GM12878 (cell line): ENCODE measurements around the gene GPC3. TPM values are rescaled to one million over a fixed set of nuclear protein-coding genes. Genes with fewer than 3 reads are reported as not detected.

Experiments
- ATAC-seq: fragments of 200-7000 bp; cut with Tn5 transposase; 3 replicates; pipeline ENCODE4 v1.9.1; 2020; ENCODE audit warnings: mild to moderate bottlenecking, moderate library complexity
- BruUV-seq: library from RNA; stranded (reverse); fragments of 400-500 nt; replicated peaks from 2 replicates; lab custom pipeline; 2021; lab: Mats Ljungman, UMichigan
- CTCF ChIA-PET: fragments of 300-600 bp; sonication (Branson Sonifier 250); formaldehyde crosslinking; extraction: SDS; loops from one replicate; lab custom pipeline; 2021; ENCODE audit warnings: inconsistent platforms; lab: Yijun Ruan, JAX
- POLR2A ChIA-PET: fragments of 350-600 bp; formaldehyde crosslinking; extraction: SDS; loops from one replicate; lab custom pipeline; 2021; ENCODE audit warnings: inconsistent platforms; lab: Charles Lee
- RAD21 ChIA-PET: fragments of 300-600 bp; sonication (Branson Sonifier 250); formaldehyde crosslinking; loops from one replicate; lab custom pipeline; 2023; ENCODE audit warnings: antibody characterized with exemption; ENCODE audit not compliant: unreplicated experiment; lab: Charles Lee
- SMC1A ChIA-PET: fragments of 300-600 bp; sonication (Branson Sonifier 250); formaldehyde crosslinking; loops from one replicate; lab custom pipeline; 2023; ENCODE audit not compliant: unreplicated experiment, uncharacterized antibody; lab: Charles Lee
- DNase-seq: peaks from one replicate; pipeline ENCODE4 v3.0.0-alpha.2; 2011; ENCODE audit warnings: low read depth, low spot score
- FAIRE-seq: peaks from 3 replicates; lab custom pipeline; 2011; peaks lifted over from hg19 to GRCh38; lab: Jason Lieb, UNC
- H2AFZ ChIP-seq: 2 replicates; pipeline ENCODE4 v1.6.0; 2011; ENCODE audit warnings: low read depth, low read length, control low read depth; ENCODE audit not compliant: control insufficient read depth
- H3K27ac ChIP-seq: 2 replicates; pipeline ENCODE4 v1.5.1; 2011; ENCODE audit warnings: control low read depth; ENCODE audit not compliant: control insufficient read depth, insufficient read depth
- H3K27me3 ChIP-seq, 2 experiments: replicated peaks in 1 of 2; 2 replicates each; pipeline versions ENCODE4 v1.6.0 to v1.6.1; 2011; ENCODE audit warnings: low read length in 1 of 2; ENCODE audit not compliant: control insufficient read depth in 2 of 2, insufficient read depth in 2 of 2
- H3K36me3 ChIP-seq, 2 experiments: 2 replicates each; pipeline ENCODE4 v1.5.1; 2011; ENCODE audit warnings: low read length in 1 of 2; ENCODE audit not compliant: control insufficient read depth in 2 of 2, insufficient read depth in 2 of 2
- H3K4me1 ChIP-seq: 2 replicates; pipeline ENCODE4 v1.6.1; 2011; ENCODE audit warnings: mild to moderate bottlenecking, low read length, moderate library complexity, mixed read lengths; ENCODE audit not compliant: control insufficient read depth, insufficient read depth
- H3K4me2 ChIP-seq: 2 replicates; pipeline ENCODE4 v1.6.0; 2011; ENCODE audit warnings: control low read depth; ENCODE audit not compliant: control insufficient read depth, insufficient read depth
- H3K4me3 ChIP-seq: fragments of 200-600 bp; sonication (generic); 2 replicates; pipeline ENCODE4 v1.5.1; 2016
- H3K79me2 ChIP-seq: 2 replicates; pipeline ENCODE4 v1.6.0; 2011; ENCODE audit warnings: low read length; ENCODE audit not compliant: control insufficient read depth, insufficient read depth
- H3K9ac ChIP-seq: 2 replicates; pipeline ENCODE4 v1.8.0; 2011; ENCODE audit warnings: low read length, control low read depth, mixed read lengths; ENCODE audit not compliant: control insufficient read depth, insufficient read depth
- H3K9me3 ChIP-seq: replicated peaks from 3 replicates; pipeline ENCODE4 v1.5.1; 2011; ENCODE audit warnings: mild to moderate bottlenecking, low read length; ENCODE audit not compliant: control insufficient read depth, insufficient read depth
- H4K20me1 ChIP-seq: 2 replicates; pipeline ENCODE4 v1.6.0; 2011; ENCODE audit not compliant: control insufficient read depth, insufficient read depth
- ATF2 ChIP-seq: IDR thresholded peaks from 2 replicates; pipeline ENCODE4 v1.6.1; 2012; ENCODE audit warnings: low read length, inconsistent platforms
- ATF3 ChIP-seq: IDR thresholded peaks from 2 replicates; pipeline ENCODE4 v1.6.1; 2011; ENCODE audit warnings: low read depth, mild to moderate bottlenecking, low read length, moderate library complexity, borderline replicate concordance; ENCODE audit errors: extremely low read depth
- BACH1 ChIP-seq: fragments of 450-650 bp; IDR thresholded peaks from 2 replicates; pipeline ENCODE4 v1.6.1; 2017; ENCODE audit warnings: mild to moderate bottlenecking, borderline replicate concordance
- BHLHE40 ChIP-seq, 2 experiments: fragments of 450-650 bp in 1 of 2; IDR thresholded peaks; 2 replicates each; pipeline ENCODE4 v1.6.1; 2011 to 2017; ENCODE audit warnings: low read depth in 2 of 2, borderline replicate concordance in 1 of 2, improper control_type of control experiment in 1 of 2, low read length in 1 of 2, mild to moderate bottlenecking in 1 of 2
- CBFB ChIP-seq: IDR thresholded peaks from 2 replicates; pipeline ENCODE4 v1.6.1; 2016; ENCODE audit warnings: antibody characterized with exemption, low read depth
- EED ChIP-seq: sonication (generic); IDR thresholded peaks from 2 replicates; pipeline ENCODE4 v1.6.1; 2016; ENCODE audit warnings: antibody characterized with exemption, low read depth
- EGR1 ChIP-seq, 2 experiments: IDR thresholded peaks; 1 replicate in 1 of 2; 2 replicates in 1 of 2; pipeline ENCODE4 v1.6.1; 2011 to 2012; ENCODE audit warnings: low read depth in 2 of 2, low read length in 2 of 2, borderline replicate concordance in 1 of 2, mild to moderate bottlenecking in 1 of 2, moderate library complexity in 1 of 2
- EP300 ChIP-seq, 2 experiments: fragments of 150-350 bp in 1 of 2; IDR thresholded peaks; 2 replicates each; pipeline ENCODE4 v1.6.1; 2011 to 2012; ENCODE audit warnings: low read depth in 2 of 2, low read length in 2 of 2, borderline replicate concordance in 1 of 2, improper control_type of control experiment in 1 of 2, inconsistent platforms in 1 of 2; ENCODE audit not compliant: control insufficient read depth in 1 of 2
- FOXM1 ChIP-seq: IDR thresholded peaks from 2 replicates; pipeline ENCODE4 v1.6.1; 2012; ENCODE audit warnings: low read depth, mild to moderate bottlenecking, inconsistent platforms, low read length, moderate library complexity
- MAX ChIP-seq: IDR thresholded peaks from 2 replicates; pipeline ENCODE4 v1.6.1; 2012; ENCODE audit warnings: low read depth, low read length, improper control_type of control experiment
- NFYA ChIP-seq: IDR thresholded peaks from 2 replicates; pipeline ENCODE4 v1.6.1; 2011; ENCODE audit warnings: low read depth, mild to moderate bottlenecking, low read length, improper control_type of control experiment, borderline replicate concordance
- NR2F1 ChIP-seq: fragments of 450-650 bp; conservative IDR thresholded peaks from 2 replicates; pipeline ENCODE4 v1.6.1; 2017; ENCODE audit warnings: mild to moderate bottlenecking
- SMC3 ChIP-seq: IDR thresholded peaks from 2 replicates; pipeline ENCODE4 v1.6.1; 2011; ENCODE audit warnings: low read length, improper control_type of control experiment, borderline replicate concordance
- TCF3 ChIP-seq: IDR thresholded peaks from 2 replicates; pipeline ENCODE4 v1.6.1; 2012; ENCODE audit warnings: low read depth, mild to moderate bottlenecking, low read length, borderline replicate concordance; ENCODE audit not compliant: insufficient read depth
- ZNF274 ChIP-seq: IDR thresholded peaks from one replicate; pipeline ENCODE4 v1.8.0; 2011; ENCODE audit not compliant: insufficient read length, insufficient read depth
- ZSCAN29 ChIP-seq: fragments of 450-650 bp; IDR thresholded peaks from 2 replicates; pipeline ENCODE4 v1.6.1; 2017; ENCODE audit warnings: mild to moderate bottlenecking, moderate library complexity
- WGBS: methylation state at CpG from one replicate; pipeline ENCODE4 v1.1.6; 2016; ENCODE audit warnings: low lambda C conversion rate; ENCODE audit not compliant: insufficient replicate concordance, insufficient coverage; ENCODE audit errors: missing lambda C conversion rate; 5-methylcytosine and 5-hydroxymethylcytosine counted together
- in situ Hi-C: fragments of 300-500 bp; cut with MboI; formaldehyde crosslinking; loops from 9 replicates; pipeline ENCODE4 v1.14.3; 2018; ENCODE audit warnings: mixed read lengths
- intact Hi-C: fragments of 100-400 bp; cut with micrococcal nuclease; formaldehyde crosslinking; loops from one replicate; pipeline ENCODE4 v1.14.2; 2022; ENCODE audit not compliant: unreplicated experiment
- polyA plus RNA-seq, 11 experiments: library from polyadenylated mRNA; depleted of rRNA in 4 of 11; unstranded in 6 of 11; stranded (reverse) in 5 of 11; fragments of >200 nt; fragmentation: Nextera tagmentation in 4 of 11; fragmentation: Illumina TruSeq in 1 of 11; extraction: Ambion mirVana in 4 of 11; extraction: Trizol in 1 of 11; gene quantifications; 1 replicate in 1 of 11; 2 replicates in 10 of 11; pipeline versions ENCODE4 v1.2.1 to v1.2.3, GENCODE V29; 2011 to 2016; ENCODE audit warnings: inconsistent platforms in 2 of 11, missing spikeins in 2 of 11, low read depth in 1 of 11
- total RNA-seq, 4 experiments: library from RNA; depleted of rRNA in 3 of 4; stranded (reverse); fragments of >200 nt in 3 of 4; fragmentation: Illumina TruSeq in 1 of 4; extraction: Trizol in 1 of 4; gene quantifications; 2 replicates each; pipeline versions ENCODE4 v1.2.1 to v1.2.3, GENCODE V29; 2013 to 2021

Gene GPC3
- total and polyA plus RNA-seq, 10 of the 15 experiments (the other 5 are each of a cell fraction or from before 2014, with no cell fraction given): 0.09 to 0.82 TPM; not detected in 8

- intact Hi-C loops (no loop called here), in situ Hi-C loops (no loop called here)
- WGBS: 41% methylated on average over 2 of the region's 2 CpGs
- ChIA-PET SMC1A (no interaction called here), POLR2A (no interaction called here), RAD21 (no interaction called here), CTCF (no interaction called here)
- no peaks in the 10 kb centered on the region for H3K27me3 ChIP-seq
- H3K4me1 ChIP-seq: no peaks in the 10 kb centered on the region
- H4K20me1 ChIP-seq: no peaks in the 10 kb centered on the region
- H2AFZ ChIP-seq: no peak overlapping the region
- DNase-seq (no peak), ATAC-seq (no peak), FAIRE-seq (no peak)
- H3K36me3 ChIP-seq: no peaks in the 10 kb centered on the region
- no peak overlapping the region for H3K4me2 ChIP-seq
- BruUV-seq: no TSS peak
- TF ChIP-seq EGR1 (IDR thresholded peaks at IDR 0.05; ENCODE audit: borderline replicate concordance in 1 of 2, low read depth in 2 of 2, low read length in 2 of 2): no peak
- no peak for TF ChIP-seq ZNF274
- no peak for TF ChIP-seq ATF2
- TF ChIP-seq TCF3: no peak
- TF ChIP-seq FOXM1: no peak
- no peak for TF ChIP-seq BHLHE40 (IDR thresholded peaks at IDR 0.05; ENCODE audit: borderline replicate concordance in 1 of 2, low read depth in 2 of 2, low read length in 1 of 2)
- no peak for TF ChIP-seq EP300 (IDR thresholded peaks at IDR 0.05; ENCODE audit: borderline replicate concordance in 1 of 2, control insufficient read depth in 1 of 2, low read depth in 2 of 2, low read length in 2 of 2)
- no peak for TF ChIP-seq SMC3
- no peak for TF ChIP-seq NFYA
- no peak for TF ChIP-seq MAX
- TF ChIP-seq ATF3: no peak
- no peak for TF ChIP-seq CBFB
- no peak for TF ChIP-seq EED
- no peak for TF ChIP-seq BACH1
- TF ChIP-seq ZSCAN29: no peak
- TF ChIP-seq NR2F1: no peak
- H3K9me3 ChIP-seq: no peaks in the 10 kb centered on the region
- H3K4me3 ChIP-seq: no peak overlapping the region
- no peak overlapping the region for H3K27ac ChIP-seq
- H3K9ac ChIP-seq: no peak overlapping the region
- no peaks in the 10 kb centered on the region for H3K79me2 ChIP-seq
These were observed 441.7 kb downstream of the GPC3 start for GRCh38 chrX:133543654-133544053.
